BJ (cell line): Measurements from ENCODE around the gene TTC19. TPM values are rescaled to one million over a fixed set of nuclear protein-coding genes. Genes with fewer than 3 reads are reported as not detected.
A peak's percentile ranks its signal among the peaks of the same experiment; 100 is the strongest.
"Not testable (repeated sequence)": the region's sequence is repeated elsewhere in the genome, so short reads cannot be mapped to it uniquely, and the experiment has no call there.

Experiments
- CTCF ChIA-PET: fragments of 350-600 bp; formaldehyde crosslinking; extraction: SDS; loops from one replicate; lab custom pipeline; 2021; ENCODE audit warnings: antibody characterized with exemption, inconsistent platforms; lab: Yijun Ruan, JAX
- POLR2A ChIA-PET: fragments of 300-600 bp; sonication (Branson Sonifier 250); formaldehyde crosslinking; extraction: SDS; loops from one replicate; lab custom pipeline; 2021; ENCODE audit warnings: antibody characterized with exemption; lab: Charles Lee
- DNase-seq: peaks from one replicate; pipeline ENCODE4 v3.0.0-alpha.2; 2011; ENCODE audit warnings: low read depth
- H3K27me3 ChIP-seq: 2 replicates; pipeline ENCODE4 v1.6.0; 2011; ENCODE audit warnings: low read length; ENCODE audit not compliant: control insufficient read depth, insufficient read depth
- H3K36me3 ChIP-seq: 2 replicates; pipeline ENCODE4 v1.5.1; 2011; ENCODE audit warnings: low read length; ENCODE audit not compliant: control insufficient read depth, insufficient read depth
- H3K4me3 ChIP-seq: 2 replicates; pipeline ENCODE4 v1.5.1; 2011; ENCODE audit warnings: low read depth, mild to moderate bottlenecking, control low read depth, low read length
- polyA plus RNA-seq: library from polyadenylated mRNA; depleted of rRNA; stranded (reverse); fragments of >200 nt; gene quantifications from 2 replicates; pipeline ENCODE4 v1.2.3, GENCODE V29; 2011
- TF ChIP-seq, protein P1 (sequence below): IDR thresholded peaks from 2 replicates; pipeline ENCODE4 v1.5.1; 2011; ENCODE audit warnings: low read depth, mild to moderate bottlenecking, control low read depth, inconsistent platforms, low read length, moderate library complexity; ENCODE audit not compliant: insufficient read depth

The TTC19 gene
- polyA plus RNA-seq, 1 experiment = 2.8 TPM

DNA sequence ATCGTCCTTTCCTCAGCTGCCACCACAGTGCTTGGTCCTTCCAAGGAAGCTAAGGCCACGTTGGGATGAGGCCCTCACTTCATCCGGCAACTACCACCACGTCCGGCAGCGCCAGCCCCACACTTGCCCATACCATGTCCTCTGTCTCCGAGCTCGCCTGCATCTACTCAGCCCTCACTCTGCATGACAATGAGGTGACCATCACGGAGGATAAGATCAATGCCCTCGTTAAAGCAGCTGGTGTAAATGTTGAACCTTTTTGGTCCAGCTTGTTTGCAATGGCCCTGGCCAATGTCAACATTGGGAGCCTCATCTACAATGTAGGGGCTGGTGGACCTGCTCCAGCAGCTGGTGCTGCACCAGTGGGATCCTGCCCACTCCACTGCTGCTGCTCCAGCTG is 44.9 kb downstream of the TTC19 start:
- Histone ChIP-seq H3K4me3 (no peak overlapping the region), H3K27me3 (no peaks in the 10 kb centered on the region), H3K36me3 (peaks cover 14% of the 10 kb centered on the region)
- CTCF ChIA-PET = interaction anchor here (1.0 kb wide), 1 partner anchor 10 kb away, joined by 3 read pairs; no protein-coding TSS in a partner anchor
- TF ChIP-seq, protein P1, sequence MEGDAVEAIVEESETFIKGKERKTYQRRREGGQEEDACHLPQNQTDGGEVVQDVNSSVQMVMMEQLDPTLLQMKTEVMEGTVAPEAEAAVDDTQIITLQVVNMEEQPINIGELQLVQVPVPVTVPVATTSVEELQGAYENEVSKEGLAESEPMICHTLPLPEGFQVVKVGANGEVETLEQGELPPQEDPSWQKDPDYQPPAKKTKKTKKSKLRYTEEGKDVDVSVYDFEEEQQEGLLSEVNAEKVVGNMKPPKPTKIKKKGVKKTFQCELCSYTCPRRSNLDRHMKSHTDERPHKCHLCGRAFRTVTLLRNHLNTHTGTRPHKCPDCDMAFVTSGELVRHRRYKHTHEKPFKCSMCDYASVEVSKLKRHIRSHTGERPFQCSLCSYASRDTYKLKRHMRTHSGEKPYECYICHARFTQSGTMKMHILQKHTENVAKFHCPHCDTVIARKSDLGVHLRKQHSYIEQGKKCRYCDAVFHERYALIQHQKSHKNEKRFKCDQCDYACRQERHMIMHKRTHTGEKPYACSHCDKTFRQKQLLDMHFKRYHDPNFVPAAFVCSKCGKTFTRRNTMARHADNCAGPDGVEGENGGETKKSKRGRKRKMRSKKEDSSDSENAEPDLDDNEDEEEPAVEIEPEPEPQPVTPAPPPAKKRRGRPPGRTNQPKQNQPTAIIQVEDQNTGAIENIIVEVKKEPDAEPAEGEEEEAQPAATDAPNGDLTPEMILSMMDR = no peak
- DNase-seq = no peak
- POLR2A ChIA-PET = interaction anchor here (0.5 kb wide), 1 partner anchor 336 kb away, joined by 3 read pairs; the partner anchor contains the start of gene UBB

DNA sequence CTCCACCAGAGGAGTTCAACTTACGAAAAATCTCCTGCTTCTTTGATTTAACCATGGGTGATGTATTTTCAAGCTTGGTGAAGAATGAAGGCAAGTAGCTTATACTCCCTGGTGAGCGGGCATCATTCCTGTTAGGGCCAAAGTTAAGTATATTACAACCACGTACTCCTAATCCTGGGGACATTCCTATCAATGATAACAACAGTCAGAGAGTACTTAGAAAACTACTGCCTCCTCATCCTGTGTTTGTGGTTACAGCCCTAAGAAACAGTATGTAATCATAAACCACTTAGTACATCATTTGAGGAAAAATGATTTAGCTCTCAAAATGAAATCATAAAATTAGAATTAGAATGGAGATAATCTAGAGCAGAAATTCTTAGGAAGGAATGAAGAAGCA is 47.3 kb downstream of the TTC19 start:
- H3K27me3 ChIP-seq = no peaks in the 10 kb centered on the region
- ChIA-PET CTCF (interaction anchor here (1.6 kb wide), 1 partner anchor 16 kb away, joined by 4 read pairs; no protein-coding TSS in a partner anchor), POLR2A (interaction anchor here (0.5 kb wide), 1 partner anchor 16 kb away, joined by 3 read pairs; no protein-coding TSS in a partner anchor)
- H3K4me3 ChIP-seq = no peak overlapping the region
- TF ChIP-seq, protein P1 = no peak
- no peak for DNase-seq
- peaks cover 16% of the 10 kb centered on the region for H3K36me3 ChIP-seq

DNA sequence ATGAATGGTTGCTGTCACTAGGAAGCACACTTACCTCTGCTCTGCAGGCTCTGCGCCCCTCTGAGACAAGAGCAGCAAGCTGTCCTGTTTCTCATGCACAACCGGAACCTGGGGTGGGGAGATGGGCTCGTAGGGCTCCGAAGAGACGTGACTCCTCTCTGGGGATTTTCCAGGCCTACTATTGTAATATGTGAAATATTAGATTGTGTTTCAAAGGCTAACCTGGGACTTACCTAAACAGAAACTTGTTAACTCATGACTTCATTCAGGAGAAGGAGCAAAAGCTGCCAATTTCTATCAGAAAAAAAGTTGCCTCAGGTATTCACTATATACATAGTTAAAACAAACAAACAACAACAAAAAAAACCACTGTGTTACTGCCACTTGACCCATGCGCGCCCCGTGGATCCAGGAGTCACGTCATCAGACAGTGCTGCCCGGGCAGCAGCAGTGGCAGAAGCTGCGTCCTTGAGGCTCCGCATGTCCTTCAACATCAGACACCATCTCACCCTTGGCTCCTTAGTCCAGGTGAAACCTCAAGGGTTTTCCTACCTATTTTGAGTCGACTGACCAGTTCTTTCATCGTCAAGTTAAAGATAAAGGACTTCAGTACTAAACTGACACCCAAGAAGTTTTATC is 49.3 kb downstream of the TTC19 start:
- Histone ChIP-seq H3K36me3 (peaks cover 14% of the 10 kb centered on the region), H3K27me3 (no peaks in the 10 kb centered on the region), H3K4me3 (no peak overlapping the region)
- TF ChIP-seq, protein P1 = no peak
- POLR2A ChIA-PET = no interaction called here
- DNase-seq = no peak
- CTCF ChIA-PET = no interaction called here

DNA sequence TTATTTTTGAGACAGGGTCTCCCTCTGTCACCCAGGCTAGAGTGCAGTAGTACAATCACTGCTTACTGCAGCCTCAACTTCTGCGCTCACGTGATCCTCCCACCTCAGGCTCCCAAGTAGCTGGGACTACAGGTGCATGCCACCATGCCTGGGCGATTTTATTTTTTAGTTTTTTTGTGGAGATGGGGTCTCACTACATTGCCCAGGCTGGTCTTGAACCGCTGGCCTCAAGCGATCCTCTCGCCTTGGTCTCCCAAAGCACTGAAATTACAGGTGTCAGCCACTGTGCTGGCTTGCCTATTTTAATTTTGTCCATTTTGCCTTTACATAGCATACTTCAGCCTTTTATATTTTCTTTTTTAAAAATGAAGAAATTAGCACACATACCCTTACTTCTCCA is 51.2 kb downstream of the TTC19 start:
- no peak for DNase-seq
- POLR2A ChIA-PET = no interaction called here

DNA sequence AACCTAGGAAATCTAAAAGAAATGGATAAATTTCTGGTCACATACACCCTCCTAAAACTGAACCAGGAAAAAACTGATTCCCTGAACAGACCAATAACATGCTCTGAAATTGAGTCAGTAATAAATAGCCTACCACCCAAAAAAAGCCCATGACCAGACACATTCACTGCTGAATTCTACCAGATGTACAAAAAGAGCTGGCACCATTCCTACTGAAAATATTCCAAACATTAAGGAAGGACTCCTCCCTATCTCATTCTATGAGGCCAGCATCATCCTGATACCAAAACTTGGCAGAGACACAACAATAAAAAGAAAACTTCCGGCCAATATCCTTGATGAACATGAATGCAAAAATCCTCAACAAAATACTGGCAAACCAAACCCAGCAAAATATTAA is 52.9 kb downstream of the TTC19 start:
- ChIA-PET CTCF (no interaction called here), POLR2A (no interaction called here)
- Histone ChIP-seq H3K36me3 (peaks cover 9% of the 10 kb centered on the region), H3K27me3 (no peaks in the 10 kb centered on the region), H3K4me3 (no peak overlapping the region)
- peak; percentile 37 for DNase-seq
- TF ChIP-seq, protein P1 = no peak

More for the DNA sequence above, 51.2 kb downstream of the TTC19 start:
- Histone ChIP-seq H3K36me3 (peaks cover 10% of the 10 kb centered on the region), H3K4me3 (no peak overlapping the region), H3K27me3 (no peaks in the 10 kb centered on the region)
- CTCF ChIA-PET = no interaction called here
- TF ChIP-seq, protein P1 = no peak

DNA sequence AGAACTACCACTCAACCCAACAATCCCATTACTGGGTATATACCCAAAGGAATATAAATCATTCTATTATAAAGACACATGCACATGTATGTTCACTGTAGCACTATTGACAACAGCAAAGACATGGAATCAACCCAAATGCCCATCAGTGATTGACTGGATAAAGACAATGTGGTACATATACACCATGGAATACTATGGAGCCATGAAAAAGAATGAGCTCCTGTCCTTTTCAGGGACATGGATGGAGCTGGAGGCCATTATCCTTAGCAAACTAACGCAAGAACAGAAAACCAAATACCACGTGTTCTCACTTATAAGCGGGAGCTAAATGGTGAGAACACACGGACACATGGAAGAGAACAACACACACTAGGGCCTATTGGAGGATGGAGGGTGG is 55.5 kb downstream of the TTC19 start:
- H3K36me3 ChIP-seq, POLR2A ChIA-PET, DNase-seq, H3K27me3 ChIP-seq, H3K4me3 ChIP-seq: not testable (repeated sequence)
- CTCF ChIA-PET = interaction anchor here (1.2 kb wide), 1 partner anchor 11 kb away, joined by 3 read pairs; no protein-coding TSS in a partner anchor
